T-cell (primary cell): ENCODE measurements around the gene PHKB. TPM values are rescaled to one million over a fixed set of nuclear protein-coding genes. Genes with fewer than 3 reads are reported as not detected.
"Not testable (repeated sequence)": the region's sequence is repeated elsewhere in the genome, so short reads cannot be mapped to it uniquely, and the experiment has no call there.

Experiments
- ATAC-seq, 4 experiments: fragments of 200-7000 bp in 3 of 4; fragments of 150-1000 bp in 1 of 4; cut with Tn5 transposase; replicated peaks in 1 of 4; 1 replicate in 3 of 4; 2 replicates in 1 of 4; pipeline ENCODE4 v1.10.0; 2021; ENCODE audit warnings: moderate library complexity in 3 of 4, mild to moderate bottlenecking in 2 of 4, moderate number of reproducible peaks in 1 of 4
- CTCF ChIA-PET, 2 donors: fragments of 300-600 bp; sonication (Branson Sonifier 250); formaldehyde crosslinking; loops; one replicate each; lab custom pipeline; 2022; ENCODE audit warnings: antibody characterized with exemption in 2 of 2; lab: Charles Lee
- POLR2A ChIA-PET, 2 donors: fragments of 300-600 bp; sonication (Branson Sonifier 250); formaldehyde crosslinking; loops; one replicate each; lab custom pipeline; 2022; ENCODE audit warnings: antibody characterized with exemption in 2 of 2; lab: Charles Lee
- DNase-seq, 35 experiments: peaks; one replicate each; pipeline versions ENCODE4 v3.0.0 to v3.0.0-alpha.2; 2013 to 2023
- H3K27ac ChIP-seq: one replicate; pipeline ENCODE4 v1.5.1; 2013; ENCODE audit warnings: low read length
- H3K27me3 ChIP-seq, 2 experiments: replicated peaks in 1 of 2; 1 replicate in 1 of 2; 2 replicates in 1 of 2; pipeline versions ENCODE4 v1.6.1 to v1.7.0; 2013; ENCODE audit warnings: low read length in 1 of 2, mixed read lengths in 1 of 2; ENCODE audit not compliant: control insufficient read depth in 2 of 2, insufficient read depth in 2 of 2; ENCODE audit errors: extremely low read depth in 1 of 2
- H3K36me3 ChIP-seq, 2 donors: 1 replicate in 1 of 2; 2 replicates in 1 of 2; pipeline versions ENCODE4 v1.6.1 to v1.7.0; 2013; ENCODE audit warnings: low read length in 1 of 2; ENCODE audit not compliant: control insufficient read depth in 2 of 2, insufficient read depth in 1 of 2; ENCODE audit errors: extremely low read depth in 1 of 2
- H3K4me1 ChIP-seq, 2 experiments: 1 replicate in 1 of 2; 2 replicates in 1 of 2; pipeline versions ENCODE4 v1.6.1 to v1.7.0; 2013; ENCODE audit warnings: low read length in 2 of 2, mixed read lengths in 1 of 2; ENCODE audit not compliant: insufficient read depth in 2 of 2, control insufficient read depth in 1 of 2; ENCODE audit errors: extremely low read depth in 1 of 2
- H3K4me3 ChIP-seq, 2 donors: 1 replicate in 1 of 2; 2 replicates in 1 of 2; pipeline versions ENCODE4 v1.5.1 to v1.7.0; 2013; ENCODE audit warnings: mild to moderate bottlenecking in 2 of 2, low read length in 1 of 2, moderate library complexity in 1 of 2; ENCODE audit not compliant: control insufficient read depth in 1 of 2; ENCODE audit errors: extremely low read depth in 1 of 2
- H3K9me3 ChIP-seq: 2 replicates; pipeline ENCODE4 v1.7.0; 2013
- H3K27ac Mint-ChIP-seq, 2 donors: one replicate each; pipeline ENCODE4 v1.8.0; 2020 to 2021; ENCODE audit warnings: mild to moderate bottlenecking in 2 of 2, mixed read lengths in 2 of 2
- H3K27me3 Mint-ChIP-seq, 2 donors: one replicate each; pipeline ENCODE4 v1.8.0; 2021 to 2022; ENCODE audit warnings: mixed read lengths in 2 of 2
- H3K36me3 Mint-ChIP-seq: one replicate; pipeline ENCODE4 v1.8.0; 2021; ENCODE audit warnings: mixed read lengths
- H3K4me1 Mint-ChIP-seq, 3 donors: one replicate each; pipeline ENCODE4 v1.8.0; 2020 to 2022; ENCODE audit warnings: mixed read lengths in 3 of 3, mild to moderate bottlenecking in 1 of 3
- H3K4me3 Mint-ChIP-seq, 3 donors: one replicate each; pipeline ENCODE4 v1.8.0; 2020 to 2022; ENCODE audit warnings: mild to moderate bottlenecking in 3 of 3, mixed read lengths in 3 of 3, moderate library complexity in 3 of 3
- H3K9me3 Mint-ChIP-seq, 3 donors: one replicate each; pipeline ENCODE4 v1.8.0; 2020 to 2022; ENCODE audit warnings: mixed read lengths in 3 of 3
- WGBS: methylation state at CpG from one replicate; pipeline ENCODE4 v1.1.5; 2013; ENCODE audit warnings: missing lambda C conversion rate; ENCODE audit not compliant: insufficient coverage; 5-methylcytosine and 5-hydroxymethylcytosine counted together
- total RNA-seq, 35 experiments: library from RNA in 6 of 35; stranded (reverse) in 6 of 35; fragments of 120-200 nt in 1 of 35; gene quantifications; one replicate each; pipeline versions ENCODE4 v1.2.1 to v1.2.4 and lab custom pipeline; 2013 to 2026

PHKB gene
- total RNA-seq, 5 donors from 2014 or later (not counting 1 experiment from before 2014, with no cell fraction given): 40.6 to 67.5 (median 48.8) TPM

- CTCF ChIA-PET: interaction anchor here in 1 of 2 donors (1.3 kb wide), 1 partner anchor 17 kb away, joined by 3 read pairs; no protein-coding TSS in a partner anchor
These were observed 4.9 kb downstream of the PHKB start for GRCh38 chr16:47465919-47466630.

GRCh38 chr16:47467501-47467900 is 6.4 kb downstream of the PHKB start:
- no peaks in the 10 kb centered on the region for H3K9me3 Mint-ChIP-seq
- Histone ChIP-seq H3K27me3 (no peaks in the 10 kb centered on the region), H3K4me1 (peaks cover 7% of the 10 kb centered on the region in 2 experiments), H3K27ac (no peak overlapping the region), H3K9me3 (no peaks in the 10 kb centered on the region), H3K4me3 (no peak overlapping the region), H3K36me3 (peaks cover 2 to 11% of the 10 kb centered on the region in 2 donors)
- H3K4me3 Mint-ChIP-seq: no peak overlapping the region
- peaks cover 61 to 73% (median 68%) of the 10 kb centered on the region in 3 donors for H3K4me1 Mint-ChIP-seq
- ChIA-PET CTCF (no interaction called here), POLR2A (interaction anchor here in 1 of 2 donors (0.6 kb wide), 1 partner anchor 1146 kb away, joined by 3 read pairs; no protein-coding TSS in a partner anchor)
- ATAC-seq (no peak), DNase-seq (no peak)
- no peak overlapping the region for H3K27ac Mint-ChIP-seq
- no CpG with 5 or more reads among the region's 2 CpGs for WGBS
- peaks cover 33% of the 10 kb centered on the region for H3K36me3 Mint-ChIP-seq
- no peaks in the 10 kb centered on the region for H3K27me3 Mint-ChIP-seq

More at GRCh38 chr16:47465919-47466630, 4.9 kb downstream of the PHKB start:
- no CpG with 5 or more reads among the region's 2 CpGs for WGBS
- no peaks in the 10 kb centered on the region for H3K9me3 ChIP-seq
- peaks cover 2 to 11% of the 10 kb centered on the region in 2 donors for H3K36me3 ChIP-seq
- DNase-seq (no peak), ATAC-seq (no peak)
- H3K4me3 Mint-ChIP-seq: no peak overlapping the region
- POLR2A ChIA-PET: no interaction called here
- H3K27ac Mint-ChIP-seq: no peak overlapping the region
- peaks cover 66 to 77% (median 69%) of the 10 kb centered on the region in 3 donors for H3K4me1 Mint-ChIP-seq
- no peaks in the 10 kb centered on the region for H3K9me3 Mint-ChIP-seq
- no peak overlapping the region for H3K4me3 ChIP-seq
- peaks cover 9 to 18% of the 10 kb centered on the region in 2 experiments for H3K4me1 ChIP-seq
- H3K36me3 Mint-ChIP-seq: peaks cover 27% of the 10 kb centered on the region
- no peaks in the 10 kb centered on the region for H3K27me3 Mint-ChIP-seq
- H3K27me3 ChIP-seq: no peaks in the 10 kb centered on the region
- H3K27ac ChIP-seq: no peak overlapping the region

GRCh38 chr16:47468070-47468689 is 7.0 kb downstream of the PHKB start:
- not testable (repeated sequence) for H3K4me3 Mint-ChIP-seq, H3K27ac Mint-ChIP-seq, H3K4me1 ChIP-seq, H3K9me3 ChIP-seq, H3K9me3 Mint-ChIP-seq, H3K27ac ChIP-seq, ATAC-seq, DNase-seq, H3K27me3 Mint-ChIP-seq, H3K27me3 ChIP-seq, H3K4me3 ChIP-seq
- Mint-ChIP-seq H3K4me1 (peaks cover 54 to 66% (median 63%) of the 10 kb centered on the region in 3 donors), H3K36me3 (peaks cover 33% of the 10 kb centered on the region)
- H3K36me3 ChIP-seq: peaks cover 2 to 11% of the 10 kb centered on the region in 2 donors
- WGBS: no CpG with 5 or more reads among the region's 7 CpGs
- ChIA-PET CTCF (interaction anchor here in 1 of 2 donors (0.8 kb wide), 1 partner anchor 10 kb away, joined by 3 read pairs; no protein-coding TSS in a partner anchor), POLR2A (interaction anchor here in 1 of 2 donors (0.6 kb wide), 2 partner anchors 304 to 1145 kb away, joined by 3 read pairs; no protein-coding TSS in a partner anchor)

GRCh38 chr16:47469227-47469626 is 8.1 kb downstream of the PHKB start:
- no peak for ATAC-seq
- no peak overlapping the region for H3K4me3 Mint-ChIP-seq
- no peaks in the 10 kb centered on the region for H3K27me3 Mint-ChIP-seq
- peaks cover 28% of the 10 kb centered on the region for H3K36me3 Mint-ChIP-seq
- DNase-seq: no peak
- no peaks in the 10 kb centered on the region for H3K9me3 Mint-ChIP-seq
- H3K27me3 ChIP-seq: no peaks in the 10 kb centered on the region
- WGBS: no CpG with 5 or more reads among the region's 1 CpG
- no peaks in the 10 kb centered on the region for H3K9me3 ChIP-seq
- H3K36me3 ChIP-seq: peaks cover 2 to 11% of the 10 kb centered on the region in 2 donors
- no peak overlapping the region for H3K4me3 ChIP-seq
- POLR2A ChIA-PET: interaction anchor here in 1 of 2 donors (0.8 kb wide), 1 partner anchor 506 kb away, joined by 6 read pairs; no protein-coding TSS in a partner anchor
- CTCF ChIA-PET: interaction anchor here in 1 of 2 donors (0.8 kb wide), 1 partner anchor 8 kb away, joined by 3 read pairs; no protein-coding TSS in a partner anchor
- peaks cover 1 to 7% of the 10 kb centered on the region in 2 experiments for H3K4me1 ChIP-seq
- H3K4me1 Mint-ChIP-seq: peaks cover 44 to 58% (median 54%) of the 10 kb centered on the region in 3 donors
- H3K27ac ChIP-seq: no peak overlapping the region
- no peak overlapping the region for H3K27ac Mint-ChIP-seq

GRCh38 chr16:47470211-47470610 is 9.1 kb downstream of the PHKB start:
- no peak for ATAC-seq
- no peak for DNase-seq
- Histone ChIP-seq H3K4me3 (no peak overlapping the region), H3K9me3 (no peaks in the 10 kb centered on the region), H3K4me1 (peaks cover 0 to under 1% of the 10 kb centered on the region in 2 experiments), H3K36me3 (peaks cover 0 to 6% of the 10 kb centered on the region in 2 donors), H3K27me3 (no peaks in the 10 kb centered on the region), H3K27ac (no peak overlapping the region)
- Mint-ChIP-seq H3K27me3 (no peaks in the 10 kb centered on the region), H3K9me3 (no peaks in the 10 kb centered on the region), H3K4me3 (no peak overlapping the region), H3K36me3 (peaks cover 28% of the 10 kb centered on the region), H3K4me1 (peaks cover 37 to 53% (median 52%) of the 10 kb centered on the region in 3 donors), H3K27ac (no peak overlapping the region)
- ChIA-PET CTCF (no interaction called here), POLR2A (no interaction called here)
- WGBS: no CpG with 5 or more reads among the region's 7 CpGs

- no peaks in the 10 kb centered on the region for H3K9me3 Mint-ChIP-seq
- ChIA-PET POLR2A (no interaction called here), CTCF (no interaction called here)
- Histone ChIP-seq H3K9me3 (no peaks in the 10 kb centered on the region), H3K36me3 (peaks cover 0 to 6% of the 10 kb centered on the region in 2 donors), H3K27me3 (no peaks in the 10 kb centered on the region), H3K27ac (no peak overlapping the region), H3K4me3 (no peak overlapping the region), H3K4me1 (no peaks in the 10 kb centered on the region)
- no peaks in the 10 kb centered on the region for H3K27me3 Mint-ChIP-seq
- H3K4me3 Mint-ChIP-seq: no peak overlapping the region
- no peak for ATAC-seq
- DNase-seq: no peak
- WGBS: no CpG with 5 or more reads among the region's 1 CpG
- H3K36me3 Mint-ChIP-seq: peaks cover 29% of the 10 kb centered on the region
- H3K27ac Mint-ChIP-seq: no peak overlapping the region
- H3K4me1 Mint-ChIP-seq: peaks cover 33 to 49% (median 46%) of the 10 kb centered on the region in 3 donors
These were observed 9.7 kb downstream of the PHKB start for GRCh38 chr16:47470810-47471209.
